Upper lobe of left lung (tissue), 4 donors: ENCODE data around the gene C17orf50.

Experiments
- CTCF ChIP-seq, 6 experiments: fragments of 450-650 bp in 4 of 6; fragments of 200-600 bp in 2 of 6; sonication (generic) in 2 of 6; IDR thresholded peaks; one replicate each; pipeline ENCODE4 v1.5.1; 2016 to 2019; ENCODE audit warnings: antibody characterized with exemption in 6 of 6
- POLR2A ChIP-seq, 4 donors: fragments of 450-650 bp; IDR thresholded peaks; one replicate each; pipeline ENCODE4 v1.5.1; 2016 to 2017; ENCODE audit warnings: antibody characterized with exemption in 4 of 4, mild to moderate bottlenecking in 2 of 4
- POLR2AphosphoS5 ChIP-seq, 2 donors: sonication (generic); formaldehyde crosslinking; IDR thresholded peaks; one replicate each; pipeline ENCODE4 v1.5.1; 2017; ENCODE audit warnings: antibody characterized with exemption in 2 of 2

GRCh38 chr17:35748341-35748841, 12.3 kb upstream of the C17orf50 start:
- TF ChIP-seq CTCF (IDR thresholded peaks at IDR 0.05): no peak
- no peak for TF ChIP-seq POLR2AphosphoS5 (IDR thresholded peaks at IDR 0.05)
- no peak for TF ChIP-seq POLR2A (IDR thresholded peaks at IDR 0.05)
